Esophagus squamous epithelium (tissue), 4 donors: ENCODE data around the gene GRK5.

ENCODE experiments used
- POLR2A ChIP-seq, 4 donors: fragments of 450-650 bp; IDR thresholded peaks; one replicate each; pipeline ENCODE4 v1.6.1; 2017; ENCODE audit warnings: antibody characterized with exemption in 4 of 4, mild to moderate bottlenecking in 4 of 4, moderate library complexity in 3 of 4
- TF ChIP-seq, protein P1 (sequence below), 6 experiments: fragments of 450-650 bp in 4 of 6; fragments of 200-600 bp in 2 of 6; sonication (generic) in 2 of 6; IDR thresholded peaks; one replicate each; pipeline ENCODE4 v1.5.1; 2016 to 2019; ENCODE audit warnings: antibody characterized with exemption in 6 of 6, mild to moderate bottlenecking in 4 of 6, moderate library complexity in 4 of 6

GRCh38 chr10:119275085-119275484, 67.7 kb downstream of the GRK5 start:
- TF ChIP-seq, protein P1, sequence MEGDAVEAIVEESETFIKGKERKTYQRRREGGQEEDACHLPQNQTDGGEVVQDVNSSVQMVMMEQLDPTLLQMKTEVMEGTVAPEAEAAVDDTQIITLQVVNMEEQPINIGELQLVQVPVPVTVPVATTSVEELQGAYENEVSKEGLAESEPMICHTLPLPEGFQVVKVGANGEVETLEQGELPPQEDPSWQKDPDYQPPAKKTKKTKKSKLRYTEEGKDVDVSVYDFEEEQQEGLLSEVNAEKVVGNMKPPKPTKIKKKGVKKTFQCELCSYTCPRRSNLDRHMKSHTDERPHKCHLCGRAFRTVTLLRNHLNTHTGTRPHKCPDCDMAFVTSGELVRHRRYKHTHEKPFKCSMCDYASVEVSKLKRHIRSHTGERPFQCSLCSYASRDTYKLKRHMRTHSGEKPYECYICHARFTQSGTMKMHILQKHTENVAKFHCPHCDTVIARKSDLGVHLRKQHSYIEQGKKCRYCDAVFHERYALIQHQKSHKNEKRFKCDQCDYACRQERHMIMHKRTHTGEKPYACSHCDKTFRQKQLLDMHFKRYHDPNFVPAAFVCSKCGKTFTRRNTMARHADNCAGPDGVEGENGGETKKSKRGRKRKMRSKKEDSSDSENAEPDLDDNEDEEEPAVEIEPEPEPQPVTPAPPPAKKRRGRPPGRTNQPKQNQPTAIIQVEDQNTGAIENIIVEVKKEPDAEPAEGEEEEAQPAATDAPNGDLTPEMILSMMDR (IDR thresholded peaks at IDR 0.05) = no peak
- no peak for TF ChIP-seq POLR2A (IDR thresholded peaks at IDR 0.05)
